Ascending aorta (tissue), 2 donors: ENCODE measurements around the gene LARGE2. TPM values are rescaled to one million over a fixed set of nuclear protein-coding genes. Genes with fewer than 3 reads are reported as not detected.

Experiments
- DNase-seq, 2 donors: peaks; one replicate each; pipeline ENCODE4 v3.0.0-alpha.2; 2019; ENCODE audit warnings: low spot score in 2 of 2
- H3K27ac ChIP-seq, 2 donors: fragments of 200-600 bp; sonication (generic); one replicate each; pipeline ENCODE4 v1.5.1; 2016 to 2017; ENCODE audit warnings: mild to moderate bottlenecking in 1 of 2
- H3K27me3 ChIP-seq: fragments of 200-600 bp; sonication (generic); one replicate; pipeline ENCODE4 v1.5.1; 2017
- H3K36me3 ChIP-seq, 2 donors: fragments of 200-600 bp; sonication (generic); one replicate each; pipeline ENCODE4 v1.5.1; 2016
- H3K4me1 ChIP-seq, 2 donors: fragments of 200-600 bp; sonication (generic); one replicate each; pipeline ENCODE4 v1.5.1; 2016 to 2017; ENCODE audit warnings: mild to moderate bottlenecking in 1 of 2
- H3K4me3 ChIP-seq, 2 donors: fragments of 200-600 bp; sonication (generic); one replicate each; pipeline ENCODE4 v1.5.1; 2016 to 2017; ENCODE audit warnings: mild to moderate bottlenecking in 1 of 2
- H3K9me3 ChIP-seq, 2 donors: fragments of 200-600 bp; sonication (generic); one replicate each; pipeline ENCODE4 v1.5.1; 2016
- intact Hi-C: fragments of 100-400 bp; cut with DNase I; formaldehyde crosslinking; loops from one replicate; pipeline ENCODE4 v1.15.1; 2023
- total RNA-seq: library from RNA; depleted of rRNA; stranded (reverse); fragments of >200 nt; gene quantifications from one replicate; pipeline ENCODE4 v1.1.0, GENCODE V29; 2016
- TF ChIP-seq, protein P1 (sequence below), 3 experiments: fragments of 200-600 bp in 2 of 3; fragments of 450-650 bp in 1 of 3; sonication (generic) in 2 of 3; IDR thresholded peaks; one replicate each; pipeline ENCODE4 v1.5.1; 2016 to 2019; ENCODE audit warnings: antibody characterized with exemption in 3 of 3, mild to moderate bottlenecking in 1 of 3, moderate library complexity in 1 of 3

LARGE2 gene
- total RNA-seq, 1 donor from 2014 or later: not detected

DNA sequence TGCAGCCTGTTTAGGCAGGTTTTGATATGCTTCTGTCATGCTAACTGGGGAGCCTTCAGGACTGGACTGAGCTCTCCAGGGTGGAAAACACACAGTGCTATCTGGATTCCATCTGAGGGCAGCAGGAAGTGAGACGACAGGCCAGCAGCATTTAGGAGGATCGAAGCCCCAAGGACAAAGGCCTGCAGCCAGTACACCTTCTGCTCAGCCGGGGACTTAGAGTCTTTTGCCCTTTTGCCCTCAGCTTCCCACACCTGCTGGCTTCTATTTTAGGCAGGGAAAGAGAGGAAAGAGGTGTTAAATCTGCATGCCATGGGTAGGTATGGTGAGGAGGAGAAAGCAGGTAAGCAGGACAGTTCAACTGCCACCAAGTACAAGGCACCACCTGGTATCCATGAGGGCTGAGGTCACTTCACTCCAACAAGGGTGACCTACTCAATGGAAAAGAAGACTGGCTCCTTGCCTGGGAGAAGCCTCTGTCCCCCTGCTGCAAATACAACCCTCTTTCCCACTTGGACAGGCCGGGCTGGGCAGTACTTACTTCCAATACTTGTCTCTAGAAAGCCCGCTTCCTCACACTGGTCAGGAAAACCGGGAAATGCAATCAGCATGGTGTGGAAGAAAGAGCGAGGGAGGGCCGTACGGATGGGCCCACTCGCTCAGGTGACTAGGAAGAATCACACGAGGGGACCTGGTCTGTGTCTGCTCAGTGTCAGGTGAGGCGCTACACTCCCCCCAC is 12.3 kb downstream of the LARGE2 start:
- Histone ChIP-seq H3K27me3 (no peaks in the 10 kb centered on the region), H3K9me3 (no peaks in the 10 kb centered on the region), H3K4me1 (no peaks in the 10 kb centered on the region), H3K4me3 (no peak overlapping the region), H3K27ac (no peak overlapping the region), H3K36me3 (peaks cover 43 to 61% of the 10 kb centered on the region in 2 donors)
- TF ChIP-seq, protein P1, sequence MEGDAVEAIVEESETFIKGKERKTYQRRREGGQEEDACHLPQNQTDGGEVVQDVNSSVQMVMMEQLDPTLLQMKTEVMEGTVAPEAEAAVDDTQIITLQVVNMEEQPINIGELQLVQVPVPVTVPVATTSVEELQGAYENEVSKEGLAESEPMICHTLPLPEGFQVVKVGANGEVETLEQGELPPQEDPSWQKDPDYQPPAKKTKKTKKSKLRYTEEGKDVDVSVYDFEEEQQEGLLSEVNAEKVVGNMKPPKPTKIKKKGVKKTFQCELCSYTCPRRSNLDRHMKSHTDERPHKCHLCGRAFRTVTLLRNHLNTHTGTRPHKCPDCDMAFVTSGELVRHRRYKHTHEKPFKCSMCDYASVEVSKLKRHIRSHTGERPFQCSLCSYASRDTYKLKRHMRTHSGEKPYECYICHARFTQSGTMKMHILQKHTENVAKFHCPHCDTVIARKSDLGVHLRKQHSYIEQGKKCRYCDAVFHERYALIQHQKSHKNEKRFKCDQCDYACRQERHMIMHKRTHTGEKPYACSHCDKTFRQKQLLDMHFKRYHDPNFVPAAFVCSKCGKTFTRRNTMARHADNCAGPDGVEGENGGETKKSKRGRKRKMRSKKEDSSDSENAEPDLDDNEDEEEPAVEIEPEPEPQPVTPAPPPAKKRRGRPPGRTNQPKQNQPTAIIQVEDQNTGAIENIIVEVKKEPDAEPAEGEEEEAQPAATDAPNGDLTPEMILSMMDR (IDR thresholded peaks at IDR 0.05): no peak
- intact Hi-C loops: no loop called here
- no peak for DNase-seq

DNA sequence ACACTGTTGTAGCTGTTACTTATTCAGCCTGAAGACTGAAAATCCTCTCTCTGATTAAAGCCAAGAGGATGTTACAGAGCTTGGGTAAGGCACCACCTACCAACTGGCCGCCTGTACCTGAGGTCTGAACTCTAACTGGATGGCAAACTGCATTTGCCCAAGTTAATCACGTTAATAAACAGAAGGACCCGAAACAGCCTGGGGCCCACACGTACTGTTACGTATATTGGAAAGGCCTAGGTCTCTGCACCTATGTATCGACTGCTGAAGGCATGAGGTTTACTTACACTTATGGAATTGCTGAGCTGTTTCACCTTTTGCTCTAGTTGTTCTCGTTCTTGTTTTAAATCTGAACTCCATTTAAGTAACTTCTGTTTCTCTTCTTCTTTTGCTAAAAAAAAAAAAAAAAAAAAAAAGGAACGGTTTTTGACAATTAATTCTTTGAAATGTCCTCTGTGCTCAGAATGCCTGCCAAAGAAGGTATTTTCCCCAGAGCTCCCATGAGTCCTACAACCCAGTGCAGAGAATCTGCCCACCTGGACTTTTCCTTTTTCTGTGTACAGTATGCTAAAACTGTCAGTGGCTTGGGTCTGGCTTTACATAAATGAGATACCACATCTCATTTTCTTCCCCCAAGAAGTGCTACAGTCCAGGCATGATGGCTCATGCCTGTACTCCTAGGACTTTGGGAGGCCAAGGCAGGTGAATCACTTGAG is 13.1 kb downstream of the LARGE2 start:
- Histone ChIP-seq H3K27ac (no peak overlapping the region), H3K9me3 (no peaks in the 10 kb centered on the region), H3K36me3 (peaks cover 43 to 61% of the 10 kb centered on the region in 2 donors), H3K4me3 (no peak overlapping the region), H3K27me3 (no peaks in the 10 kb centered on the region), H3K4me1 (no peaks in the 10 kb centered on the region)
- DNase-seq: no peak
- intact Hi-C loops: no loop called here
- TF ChIP-seq, protein P1 (IDR thresholded peaks at IDR 0.05): no peak

DNA sequence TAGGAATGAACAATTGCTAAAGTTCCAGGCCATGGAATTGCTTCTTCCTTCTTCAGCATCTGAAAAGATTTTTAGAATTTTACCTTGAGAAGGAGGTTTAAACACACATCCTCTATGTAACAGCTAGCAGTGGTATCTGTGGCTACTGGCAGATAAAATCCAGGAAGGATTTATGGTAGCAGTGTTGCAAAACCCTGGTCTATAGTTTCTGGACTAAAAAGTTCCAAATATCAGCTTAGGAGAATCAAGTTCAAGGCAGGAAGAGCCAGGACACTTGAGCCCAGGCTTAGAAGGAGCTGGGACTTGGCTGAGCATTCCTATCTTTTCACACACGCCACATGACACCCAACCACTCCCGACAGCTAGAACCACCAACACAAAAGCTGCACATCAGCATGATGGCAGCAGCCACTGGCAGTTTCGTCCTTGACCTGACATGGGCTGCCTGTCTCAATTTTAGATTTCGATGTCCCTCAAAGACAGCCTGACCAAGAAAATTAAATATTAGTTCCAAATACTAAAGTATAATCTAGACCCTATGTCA is 14.1 kb downstream of the LARGE2 start:
- TF ChIP-seq, protein P1 (IDR thresholded peaks at IDR 0.05): no peak
- H3K27ac ChIP-seq: no peak overlapping the region
- H3K4me1 ChIP-seq: no peaks in the 10 kb centered on the region
- DNase-seq: no peak
- no peaks in the 10 kb centered on the region for H3K9me3 ChIP-seq
- H3K4me3 ChIP-seq: no peak overlapping the region
- peaks cover 42 to 67% of the 10 kb centered on the region in 2 donors for H3K36me3 ChIP-seq
- intact Hi-C loops: no loop called here
- no peaks in the 10 kb centered on the region for H3K27me3 ChIP-seq

DNA sequence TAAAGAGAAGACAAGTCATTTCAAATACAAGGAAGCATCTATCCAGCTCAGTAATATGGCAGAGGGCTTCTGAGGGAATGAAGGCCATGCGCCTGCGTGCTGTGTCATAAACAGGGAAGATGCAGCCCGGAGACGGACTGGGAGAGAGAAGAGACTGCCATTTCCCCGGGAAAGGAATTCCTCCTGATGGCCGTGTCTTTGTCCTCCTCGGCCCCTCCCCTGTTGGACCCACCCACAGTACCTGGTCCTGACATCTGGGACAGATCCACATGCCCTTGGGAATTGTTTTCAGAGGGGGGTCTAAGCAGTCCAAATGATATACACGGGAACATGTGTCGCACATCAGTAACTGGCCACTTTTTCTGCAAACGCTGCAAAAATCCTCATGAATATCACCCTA is 15.5 kb downstream of the LARGE2 start:
- H3K36me3 ChIP-seq: peaks cover 40 to 69% of the 10 kb centered on the region in 2 donors
- no peaks in the 10 kb centered on the region for H3K9me3 ChIP-seq
- no peak overlapping the region for H3K27ac ChIP-seq
- H3K27me3 ChIP-seq: no peaks in the 10 kb centered on the region
- H3K4me1 ChIP-seq: no peaks in the 10 kb centered on the region
- intact Hi-C loops: no loop called here
- TF ChIP-seq, protein P1 (IDR thresholded peaks at IDR 0.05): no peak
- no peak overlapping the region for H3K4me3 ChIP-seq
- DNase-seq: no peak

DNA sequence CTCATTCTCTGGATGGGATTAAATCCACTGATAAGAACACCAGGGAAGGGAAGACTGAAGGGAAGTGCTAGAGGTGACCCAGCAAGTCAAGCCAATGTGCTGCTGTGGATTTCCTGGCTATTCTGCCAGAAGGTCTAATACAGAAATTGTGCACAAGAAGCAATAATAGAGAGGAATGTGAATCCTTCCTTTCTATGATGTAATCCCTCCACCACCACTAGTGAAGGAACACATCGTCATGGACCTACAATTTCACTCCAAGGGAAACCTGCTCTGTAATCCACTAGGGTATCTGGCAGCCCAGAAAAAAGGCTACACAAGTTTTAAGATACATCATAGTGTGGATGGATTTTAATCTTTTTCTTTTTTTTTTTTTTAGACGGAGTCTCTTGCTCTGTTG is 17.4 kb downstream of the LARGE2 start:
- intact Hi-C loops: no loop called here
- H3K4me1 ChIP-seq: no peaks in the 10 kb centered on the region
- no peak overlapping the region for H3K27ac ChIP-seq
- no peaks in the 10 kb centered on the region for H3K9me3 ChIP-seq
- no peak overlapping the region for H3K4me3 ChIP-seq
- TF ChIP-seq, protein P1 (IDR thresholded peaks at IDR 0.05): no peak
- no peak for DNase-seq
- H3K36me3 ChIP-seq: peaks cover 36 to 70% of the 10 kb centered on the region in 2 donors
- no peaks in the 10 kb centered on the region for H3K27me3 ChIP-seq
